Hepatocyte (in vitro differentiated cells): ENCODE results near the gene ASB1.

ENCODE experiments used
- CTCF ChIP-seq: fragments of 200-600 bp; sonication (generic); IDR thresholded peaks from 2 replicates; pipeline ENCODE4 v1.5.1; 2016; ENCODE audit warnings: antibody characterized with exemption, mild to moderate bottlenecking; ENCODE audit not compliant: poor library complexity
- EZH2phosphoT487 ChIP-seq: fragments of 200-600 bp; sonication (generic); IDR thresholded peaks from one replicate; pipeline ENCODE4 v1.6.1; 2018; ENCODE audit warnings: antibody characterized with exemption, mild to moderate bottlenecking, low read depth, moderate library complexity; ENCODE audit not compliant: unreplicated experiment, severe bottlenecking

- TF ChIP-seq CTCF (no peak), EZH2phosphoT487 (no peak)
Observed at GRCh38 chr2:238403632-238404405, 22.9 kb upstream of the ASB1 start.
